Stomach (tissue), 9 donors: ENCODE measurements around the gene RPTOR. TPM values are rescaled to one million over a fixed set of nuclear protein-coding genes. Genes with fewer than 3 reads are reported as not detected.

Experiments used
- DNase-seq, 2 donors: peaks; one replicate each; pipeline versions ENCODE4 v3.0.0 to v3.0.0-alpha.2; 2013 to 2019
- H3K27ac ChIP-seq, 5 donors: fragments of 200-600 bp in 4 of 5; sonication (generic) in 4 of 5; one replicate each; pipeline ENCODE4 v1.5.1; 2013 to 2019; ENCODE audit warnings: mild to moderate bottlenecking in 1 of 5, moderate library complexity in 1 of 5
- H3K27me3 ChIP-seq, 3 donors: fragments of 200-600 bp; sonication (generic); one replicate each; pipeline ENCODE4 v1.5.1; 2017 to 2019; ENCODE audit warnings: mixed run types in 1 of 3
- H3K36me3 ChIP-seq, 4 donors: fragments of 200-600 bp; sonication (generic); 1 replicate in 3 of 4; 2 replicates in 1 of 4; pipeline ENCODE4 v1.5.1; 2016 to 2019
- H3K4me1 ChIP-seq, 4 donors: fragments of 200-600 bp; sonication (generic); one replicate each; pipeline ENCODE4 v1.5.1; 2016 to 2019
- H3K4me3 ChIP-seq, 4 donors: fragments of 200-600 bp; sonication (generic) in 3 of 4; one replicate each; pipeline ENCODE4 v1.5.1; 2016 to 2019; ENCODE audit warnings: mild to moderate bottlenecking in 1 of 4
- H3K9me3 ChIP-seq, 4 donors: fragments of 200-600 bp; sonication (generic); one replicate each; pipeline ENCODE4 v1.5.1; 2016 to 2019
- EP300 ChIP-seq: sonication (generic); formaldehyde crosslinking; IDR thresholded peaks from one replicate; pipeline ENCODE4 v1.6.1; 2017; ENCODE audit warnings: antibody characterized with exemption
- POLR2A ChIP-seq, 4 donors: fragments of 450-650 bp; IDR thresholded peaks; one replicate each; pipeline ENCODE4 v1.6.1; 2016; ENCODE audit warnings: antibody characterized with exemption in 4 of 4, control low read depth in 2 of 4, mild to moderate bottlenecking in 1 of 4, moderate library complexity in 1 of 4
- POLR2AphosphoS5 ChIP-seq, 3 donors: sonication (generic); formaldehyde crosslinking; IDR thresholded peaks; one replicate each; pipeline ENCODE4 v1.6.1; 2016; ENCODE audit warnings: antibody characterized with exemption in 3 of 3
- WGBS, 5 donors: extraction: QIAGEN DNeasy Blood & Tissue Kit in 3 of 5; methylation state at CpG; one replicate each; pipeline versions ENCODE4 v1.1.5 to v1.1.7; 2013 to 2018; 5-methylcytosine and 5-hydroxymethylcytosine counted together
- intact Hi-C: fragments of 100-400 bp; cut with DNase I; formaldehyde crosslinking; loops from one replicate; pipeline ENCODE4 v1.15.1; 2023; ENCODE audit warnings: low total_unique reads
- polyA plus RNA-seq, 3 donors: library from polyadenylated mRNA; stranded (reverse); fragments of 200-250 nt; gene quantifications; one replicate each; pipeline ENCODE4 v1.2.3, GENCODE V29; 2013
- total RNA-seq, 5 donors: library from RNA; depleted of rRNA; stranded (reverse); fragments of >200 nt; gene quantifications; one replicate each; pipeline versions ENCODE4 v1.1.0 to v1.2.3, GENCODE V29; 2014 to 2016
- TF ChIP-seq, protein P1 (sequence below), 7 experiments: fragments of 450-650 bp in 4 of 7; fragments of 200-600 bp in 3 of 7; sonication (generic) in 3 of 7; IDR thresholded peaks; one replicate each; pipeline ENCODE4 v1.5.1; 2016 to 2019; ENCODE audit warnings: antibody characterized with exemption in 7 of 7, control low read depth in 2 of 7, mild to moderate bottlenecking in 1 of 7
- donor health status: healthy with polysubstance abuse.
- donor health status: Bipolar disorder and iron deficiency.
- donor health status: healthy.

The RPTOR gene
- total and polyA plus RNA-seq, 8 donors: 3.8 to 103 (median 19.3) TPM

DNA sequence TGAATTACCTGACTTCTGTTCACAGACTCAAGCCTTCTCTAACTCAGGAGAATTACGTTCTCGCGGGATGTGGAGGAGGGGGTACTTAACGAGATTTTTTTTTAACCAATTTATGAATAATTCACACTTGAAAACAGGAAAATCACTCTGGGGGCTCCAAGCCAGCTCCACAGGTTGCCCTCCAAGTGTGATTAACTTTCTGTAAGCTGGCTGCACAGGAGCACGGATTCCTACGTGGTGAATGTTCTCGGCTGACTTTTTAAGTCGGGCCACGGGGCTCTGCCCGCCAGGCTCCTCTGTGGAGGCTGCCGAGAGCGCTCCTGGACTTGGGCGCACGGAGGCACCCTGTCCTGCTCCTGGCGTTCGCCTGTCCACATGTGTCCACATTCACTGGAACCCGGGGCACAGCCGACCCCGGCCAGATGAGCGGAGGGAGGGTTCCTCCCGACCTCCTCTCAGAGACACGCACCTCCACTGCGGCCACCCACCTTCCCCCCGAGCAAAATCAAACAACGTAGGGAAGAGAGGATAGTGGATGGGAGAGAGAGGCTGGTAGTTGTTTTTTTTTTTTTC, 299.9 kb downstream of the RPTOR start:
- H3K27me3 ChIP-seq: no peaks in the 10 kb centered on the region
- H3K36me3 ChIP-seq: peaks cover 0 to 60% (median 47%) of the 10 kb centered on the region in 4 donors
- H3K4me3 ChIP-seq: no peak overlapping the region
- H3K27ac ChIP-seq: no peak overlapping the region
- DNase-seq: no peak
- intact Hi-C loops: no loop called here
- WGBS, 5 donors: 89 to 95% (median 93%) methylated on average over 25 of the region's 25 CpGs
- TF ChIP-seq, protein P1, sequence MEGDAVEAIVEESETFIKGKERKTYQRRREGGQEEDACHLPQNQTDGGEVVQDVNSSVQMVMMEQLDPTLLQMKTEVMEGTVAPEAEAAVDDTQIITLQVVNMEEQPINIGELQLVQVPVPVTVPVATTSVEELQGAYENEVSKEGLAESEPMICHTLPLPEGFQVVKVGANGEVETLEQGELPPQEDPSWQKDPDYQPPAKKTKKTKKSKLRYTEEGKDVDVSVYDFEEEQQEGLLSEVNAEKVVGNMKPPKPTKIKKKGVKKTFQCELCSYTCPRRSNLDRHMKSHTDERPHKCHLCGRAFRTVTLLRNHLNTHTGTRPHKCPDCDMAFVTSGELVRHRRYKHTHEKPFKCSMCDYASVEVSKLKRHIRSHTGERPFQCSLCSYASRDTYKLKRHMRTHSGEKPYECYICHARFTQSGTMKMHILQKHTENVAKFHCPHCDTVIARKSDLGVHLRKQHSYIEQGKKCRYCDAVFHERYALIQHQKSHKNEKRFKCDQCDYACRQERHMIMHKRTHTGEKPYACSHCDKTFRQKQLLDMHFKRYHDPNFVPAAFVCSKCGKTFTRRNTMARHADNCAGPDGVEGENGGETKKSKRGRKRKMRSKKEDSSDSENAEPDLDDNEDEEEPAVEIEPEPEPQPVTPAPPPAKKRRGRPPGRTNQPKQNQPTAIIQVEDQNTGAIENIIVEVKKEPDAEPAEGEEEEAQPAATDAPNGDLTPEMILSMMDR (IDR thresholded peaks at IDR 0.05): no peak
- no peak for TF ChIP-seq POLR2A (IDR thresholded peaks at IDR 0.05)
- TF ChIP-seq POLR2AphosphoS5 (IDR thresholded peaks at IDR 0.05): no peak
- TF ChIP-seq EP300: no peak
- no peaks in the 10 kb centered on the region for H3K4me1 ChIP-seq
- H3K9me3 ChIP-seq: no peaks in the 10 kb centered on the region

DNA sequence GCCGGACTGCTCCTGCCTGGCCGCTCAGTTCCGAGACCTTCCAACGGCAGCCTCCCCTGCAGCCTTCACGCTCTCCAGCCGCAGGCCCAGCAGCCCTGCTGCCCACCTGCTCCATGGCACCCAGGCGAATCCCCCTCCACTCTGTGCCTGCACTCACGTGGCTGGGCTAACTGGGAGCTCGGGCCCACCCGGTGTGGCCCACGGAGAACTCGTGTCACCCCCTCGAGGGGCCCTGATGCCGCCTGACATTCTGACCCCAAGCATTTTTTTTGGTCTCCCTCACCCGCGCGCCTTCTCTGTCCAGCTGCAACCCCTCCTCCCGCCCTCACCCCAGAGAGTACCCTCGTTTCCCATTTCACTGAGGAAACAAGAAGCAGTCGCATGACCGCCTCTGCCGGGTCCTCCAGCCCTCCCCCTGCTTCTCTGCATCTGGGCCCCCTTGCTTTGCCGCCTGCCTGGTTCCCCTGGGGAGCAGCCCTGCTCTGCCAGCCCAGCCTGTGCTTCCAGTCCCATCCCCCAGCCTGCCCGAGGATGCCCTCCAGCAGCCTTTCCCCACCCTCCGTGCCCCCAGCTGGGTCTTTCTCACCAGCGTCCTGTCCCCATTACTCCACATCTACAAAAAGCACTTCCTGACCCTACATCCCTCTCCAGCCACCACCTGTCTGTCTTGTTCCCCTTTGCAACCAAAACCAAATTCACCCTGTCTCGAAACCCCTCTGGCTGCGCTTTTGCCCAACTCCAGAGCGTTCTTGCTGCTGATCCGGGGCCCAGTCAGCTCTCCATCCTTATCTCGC, 300.6 kb downstream of the RPTOR start:
- H3K27me3 ChIP-seq: no peaks in the 10 kb centered on the region
- no peaks in the 10 kb centered on the region for H3K9me3 ChIP-seq
- H3K27ac ChIP-seq: no peak overlapping the region
- WGBS, 5 donors: 83 to 90% (median 87%) methylated on average over 31 of the region's 31 CpGs
- DNase-seq: no peak
- H3K36me3 ChIP-seq: peaks cover 0 to 60% (median 49%) of the 10 kb centered on the region in 4 donors
- intact Hi-C loops: no loop called here
- no peak overlapping the region for H3K4me3 ChIP-seq
- H3K4me1 ChIP-seq: no peaks in the 10 kb centered on the region
- TF ChIP-seq POLR2A (IDR thresholded peaks at IDR 0.05) (no peak), POLR2AphosphoS5 (IDR thresholded peaks at IDR 0.05) (no peak), EP300 (no peak)
- TF ChIP-seq, protein P1 (IDR thresholded peaks at IDR 0.05): no peak

DNA sequence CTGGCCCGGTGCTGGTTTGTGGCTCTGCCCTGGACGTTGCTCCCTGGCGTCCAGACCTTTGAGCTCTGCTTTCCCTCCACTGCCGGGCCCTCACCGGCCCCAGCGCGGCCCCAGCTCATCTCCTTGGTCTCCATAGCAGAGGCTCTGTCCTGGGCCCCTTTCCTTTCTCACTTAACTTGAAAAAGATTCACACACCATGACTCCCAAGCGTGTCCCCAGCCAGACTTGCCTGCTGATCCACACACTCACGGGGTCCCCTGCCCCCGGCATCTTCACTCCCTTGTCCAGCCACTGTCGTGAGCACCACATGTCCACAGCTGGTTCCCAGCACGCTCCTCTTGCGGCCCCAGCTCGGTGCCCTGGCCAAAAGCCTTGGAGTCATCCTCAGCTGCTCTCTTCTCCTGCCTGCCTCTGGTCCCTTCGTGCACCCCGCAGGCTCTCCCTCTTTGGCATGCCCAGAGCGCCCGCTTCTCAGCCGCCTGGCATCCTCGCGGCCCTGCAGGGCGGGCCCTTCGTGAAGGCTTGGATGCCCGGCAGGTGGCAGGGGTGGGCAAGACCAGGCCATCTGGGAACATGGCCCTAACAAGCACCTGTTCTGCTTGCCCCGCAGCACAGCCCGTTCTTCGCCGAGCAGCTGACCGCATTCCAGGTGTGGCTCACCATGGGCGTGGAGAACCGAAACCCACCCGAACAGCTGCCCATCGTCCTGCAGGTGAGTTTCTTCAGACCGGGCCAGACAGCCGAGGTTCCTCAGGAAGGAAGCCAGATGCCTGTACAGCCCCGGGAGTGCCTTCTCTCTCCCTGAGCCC, 301.4 kb downstream of the RPTOR start:
- TF ChIP-seq EP300 (no peak), POLR2A (IDR thresholded peaks at IDR 0.05) (no peak), POLR2AphosphoS5 (IDR thresholded peaks at IDR 0.05) (no peak)
- TF ChIP-seq, protein P1 (IDR thresholded peaks at IDR 0.05): no peak
- intact Hi-C loops: no loop called here
- no peak overlapping the region for H3K27ac ChIP-seq
- 85 to 91% (median 86%) methylated on average over 26 to 36 of the region's 36 CpGs for WGBS, 5 donors
- H3K4me3 ChIP-seq: no peak overlapping the region
- H3K4me1 ChIP-seq: no peaks in the 10 kb centered on the region
- no peaks in the 10 kb centered on the region for H3K27me3 ChIP-seq
- H3K36me3 ChIP-seq: peaks cover 0 to 66% (median 55%) of the 10 kb centered on the region in 4 donors
- DNase-seq: no peak
- no peaks in the 10 kb centered on the region for H3K9me3 ChIP-seq

DNA sequence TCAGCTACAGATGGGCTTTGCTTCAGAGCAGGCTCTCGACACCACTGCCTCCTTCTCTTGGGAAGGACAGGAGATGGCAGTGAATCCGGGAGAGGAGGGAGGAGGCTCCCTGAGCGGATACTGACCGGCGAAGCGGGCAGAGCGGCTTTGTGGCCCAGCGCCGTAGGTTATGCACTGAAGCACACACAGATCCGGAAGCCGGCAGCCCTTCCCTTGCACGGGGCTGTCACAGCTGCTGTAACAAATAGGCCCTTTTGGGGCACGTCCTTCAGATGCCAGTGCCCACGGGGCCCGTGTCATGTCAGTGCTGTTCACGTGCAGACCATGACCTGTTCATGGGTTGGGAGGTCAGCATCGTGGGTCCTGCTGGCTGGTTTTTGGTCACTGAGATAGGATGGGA, 302.3 kb downstream of the RPTOR start:
- no peak for DNase-seq
- H3K27ac ChIP-seq: no peak overlapping the region
- WGBS, 5 donors: 93 to 98% (median 96%) methylated on average over 17 of the region's 17 CpGs

More for the DNA sequence above, 302.3 kb downstream of the RPTOR start:
- H3K4me1 ChIP-seq: no peaks in the 10 kb centered on the region
- no peak for TF ChIP-seq POLR2A (IDR thresholded peaks at IDR 0.05)
- TF ChIP-seq, protein P1 (IDR thresholded peaks at IDR 0.05): no peak
- no peak for TF ChIP-seq POLR2AphosphoS5 (IDR thresholded peaks at IDR 0.05)
- no peak for TF ChIP-seq EP300
- intact Hi-C loops: no loop called here
- H3K9me3 ChIP-seq: no peaks in the 10 kb centered on the region
- no peak overlapping the region for H3K4me3 ChIP-seq
- H3K27me3 ChIP-seq: no peaks in the 10 kb centered on the region
- peaks cover 0 to 72% (median 56%) of the 10 kb centered on the region in 4 donors for H3K36me3 ChIP-seq
